ENCODE results near the gene RICTOR. TPM values are rescaled to one million over a fixed set of nuclear protein-coding genes. Genes with fewer than 3 reads are reported as not detected.

Gene RICTOR
- total RNA-seq, 1 donor from 2014 or later, result 35.0 TPM

DNA sequence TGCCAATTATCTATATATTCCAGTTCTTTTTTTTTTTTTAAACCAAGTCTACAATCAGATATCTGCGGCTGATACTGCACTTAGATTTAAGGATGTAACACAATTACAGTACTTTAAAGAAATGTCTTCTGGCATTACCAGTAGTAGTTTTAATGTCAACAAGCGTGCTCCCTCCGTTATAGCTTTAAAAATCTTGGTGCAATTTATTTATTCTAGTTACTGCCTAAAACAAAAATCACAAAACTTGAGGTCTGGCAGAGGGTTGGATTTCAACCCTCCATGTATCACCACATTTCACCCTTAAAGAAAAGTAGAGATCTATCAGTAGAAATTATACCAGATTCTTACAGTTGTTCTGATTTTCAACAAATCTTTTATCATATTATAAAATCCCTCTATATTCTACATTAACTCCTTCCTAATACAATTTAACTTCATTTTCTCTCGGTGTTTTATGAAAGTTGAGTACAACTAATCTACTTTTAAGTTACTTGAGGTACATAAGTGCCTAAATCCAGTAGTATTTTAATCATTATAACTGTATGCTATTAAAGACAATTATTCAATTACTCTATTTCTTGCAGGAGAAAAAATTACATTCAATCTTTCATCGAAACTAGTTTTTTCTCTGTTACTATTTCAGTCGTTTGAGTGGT, 2.0 kb upstream of the RICTOR start:
- H3K4me3 ChIP-seq, result peak overlapping the region; percentile 91
- no peaks in the 10 kb centered on the region for H3K27me3 ChIP-seq (ENCODE audit: low read depth)
- peaks cover 60% of the 10 kb centered on the region for H3K4me1 ChIP-seq
- TF ChIP-seq, protein P1, sequence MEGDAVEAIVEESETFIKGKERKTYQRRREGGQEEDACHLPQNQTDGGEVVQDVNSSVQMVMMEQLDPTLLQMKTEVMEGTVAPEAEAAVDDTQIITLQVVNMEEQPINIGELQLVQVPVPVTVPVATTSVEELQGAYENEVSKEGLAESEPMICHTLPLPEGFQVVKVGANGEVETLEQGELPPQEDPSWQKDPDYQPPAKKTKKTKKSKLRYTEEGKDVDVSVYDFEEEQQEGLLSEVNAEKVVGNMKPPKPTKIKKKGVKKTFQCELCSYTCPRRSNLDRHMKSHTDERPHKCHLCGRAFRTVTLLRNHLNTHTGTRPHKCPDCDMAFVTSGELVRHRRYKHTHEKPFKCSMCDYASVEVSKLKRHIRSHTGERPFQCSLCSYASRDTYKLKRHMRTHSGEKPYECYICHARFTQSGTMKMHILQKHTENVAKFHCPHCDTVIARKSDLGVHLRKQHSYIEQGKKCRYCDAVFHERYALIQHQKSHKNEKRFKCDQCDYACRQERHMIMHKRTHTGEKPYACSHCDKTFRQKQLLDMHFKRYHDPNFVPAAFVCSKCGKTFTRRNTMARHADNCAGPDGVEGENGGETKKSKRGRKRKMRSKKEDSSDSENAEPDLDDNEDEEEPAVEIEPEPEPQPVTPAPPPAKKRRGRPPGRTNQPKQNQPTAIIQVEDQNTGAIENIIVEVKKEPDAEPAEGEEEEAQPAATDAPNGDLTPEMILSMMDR (IDR thresholded peaks at IDR 0.05; ENCODE audit: borderline replicate concordance), result no peak
- peak overlapping the region; percentile 99 for H3K27ac ChIP-seq (replicated peaks)
- no peaks in the 10 kb centered on the region for H3K9me3 ChIP-seq (replicated peaks)
- DNase-seq, result no peak
- intact Hi-C loops (cut with micrococcal nuclease), result loop anchor here (5.0 kb wide), 1 partner anchor 64 kb away; no protein-coding TSS in a partner anchor
- H3K36me3 ChIP-seq, result no peaks in the 10 kb centered on the region

DNA sequence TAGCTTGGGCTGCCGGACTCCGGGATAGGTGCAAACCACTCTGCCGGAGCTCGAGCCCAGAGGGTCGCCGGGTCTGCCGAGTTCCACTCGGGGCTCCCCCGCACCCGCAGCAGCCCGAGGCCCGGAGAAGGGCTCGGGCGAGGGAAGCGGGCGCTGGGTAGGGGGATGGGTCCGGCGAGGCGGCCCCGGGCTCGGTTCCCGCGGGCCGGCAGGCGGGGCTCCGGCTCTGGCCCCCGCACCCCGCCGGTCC, 507 bp downstream of the RICTOR start:
- no peak for DNase-seq
- TF ChIP-seq, protein P1 (IDR thresholded peaks at IDR 0.05; ENCODE audit: borderline replicate concordance), result no peak
- peak overlapping the region; percentile 99 for H3K27ac ChIP-seq (replicated peaks)
- H3K9me3 ChIP-seq (replicated peaks), result no peaks in the 10 kb centered on the region
- intact Hi-C loops (cut with micrococcal nuclease), result no loop called here
- no peaks in the 10 kb centered on the region for H3K27me3 ChIP-seq (ENCODE audit: low read depth)
- H3K36me3 ChIP-seq, result peaks cover under 1% of the 10 kb centered on the region
- H3K4me1 ChIP-seq, result peaks cover 71% of the 10 kb centered on the region
- H3K4me3 ChIP-seq, result peak overlapping the region; percentile 91

DNA sequence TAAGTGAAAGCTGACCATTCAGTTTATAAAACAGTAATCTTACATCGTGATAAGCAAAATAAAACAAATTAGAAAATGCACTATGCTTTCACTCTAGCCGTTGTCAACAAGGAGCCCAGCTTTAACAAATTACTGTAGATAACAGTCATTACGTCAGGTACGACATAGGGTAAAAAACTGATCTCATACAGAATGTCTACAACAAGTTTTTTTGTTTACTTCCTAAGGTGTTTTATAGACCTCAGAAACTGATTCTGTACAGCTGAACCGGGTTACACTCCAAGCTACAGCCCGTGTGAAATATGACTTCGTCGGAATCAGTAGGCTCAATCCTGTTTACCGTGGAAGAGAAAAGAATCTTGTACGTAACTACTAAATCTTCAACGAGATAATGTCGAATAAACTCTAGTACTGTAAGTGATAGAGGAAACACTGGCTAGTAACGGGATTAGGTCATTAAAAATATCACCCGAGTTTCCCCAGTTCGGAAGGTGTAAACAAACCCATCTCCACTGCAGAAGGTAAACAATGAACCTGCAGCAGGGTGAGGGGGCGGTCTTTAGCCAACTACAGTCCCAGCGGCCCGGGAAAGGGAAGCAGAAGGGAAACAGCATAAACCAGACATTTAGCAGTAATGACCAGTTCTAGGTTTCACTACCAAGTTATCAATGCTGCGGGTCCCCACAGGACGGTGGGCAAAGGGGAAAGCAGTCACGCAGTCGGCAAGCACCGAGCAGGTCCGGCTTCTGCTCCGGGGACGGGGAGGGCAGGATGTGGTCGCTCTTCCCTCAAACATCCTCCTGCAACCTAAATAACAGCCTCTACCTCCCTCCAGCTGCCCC, 1.1 kb downstream of the RICTOR start:
- peak; percentile 33 for DNase-seq
- intact Hi-C loops (cut with micrococcal nuclease), result no loop called here
- Histone ChIP-seq H3K4me1 (peaks cover 76% of the 10 kb centered on the region), H3K9me3 (replicated peaks) (no peaks in the 10 kb centered on the region), H3K36me3 (peaks cover 6% of the 10 kb centered on the region), H3K27ac (replicated peaks) (peak overlapping the region; percentile 99), H3K27me3 (ENCODE audit: low read depth) (no peaks in the 10 kb centered on the region), H3K4me3 (peak overlapping the region; percentile 91)
- TF ChIP-seq, protein P1 (IDR thresholded peaks at IDR 0.05; ENCODE audit: borderline replicate concordance), result no peak

DNA sequence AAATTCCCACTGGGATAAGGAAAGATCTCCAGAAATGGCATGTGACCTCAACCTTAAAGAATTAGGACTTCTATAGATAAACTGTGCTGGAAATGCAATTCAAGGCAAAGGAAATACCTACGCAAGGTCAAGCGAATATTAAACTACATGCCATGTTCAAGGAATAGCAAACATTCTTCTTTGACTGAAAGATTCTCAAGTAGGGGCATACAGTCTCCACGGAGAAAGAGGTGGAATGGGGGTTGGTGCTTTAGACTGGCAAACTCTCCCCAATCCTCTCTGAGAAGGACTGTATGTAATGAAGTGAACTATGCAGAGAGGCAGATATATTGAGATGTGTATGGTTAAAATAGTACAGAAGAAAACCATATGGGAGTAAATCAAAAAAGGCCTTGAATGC, 6.1 kb downstream of the RICTOR start:
- H3K36me3 ChIP-seq, result peaks cover 21% of the 10 kb centered on the region
- DNase-seq, result no peak
- no peak overlapping the region for H3K4me3 ChIP-seq
- peaks cover 12% of the 10 kb centered on the region for H3K9me3 ChIP-seq (replicated peaks)
- no peak overlapping the region for H3K27ac ChIP-seq (replicated peaks)
- H3K4me1 ChIP-seq, result peaks cover 88% of the 10 kb centered on the region
- TF ChIP-seq, protein P1 (IDR thresholded peaks at IDR 0.05; ENCODE audit: borderline replicate concordance), result no peak
- H3K27me3 ChIP-seq (ENCODE audit: low read depth), result no peaks in the 10 kb centered on the region
- intact Hi-C loops (cut with micrococcal nuclease), result no loop called here

DNA sequence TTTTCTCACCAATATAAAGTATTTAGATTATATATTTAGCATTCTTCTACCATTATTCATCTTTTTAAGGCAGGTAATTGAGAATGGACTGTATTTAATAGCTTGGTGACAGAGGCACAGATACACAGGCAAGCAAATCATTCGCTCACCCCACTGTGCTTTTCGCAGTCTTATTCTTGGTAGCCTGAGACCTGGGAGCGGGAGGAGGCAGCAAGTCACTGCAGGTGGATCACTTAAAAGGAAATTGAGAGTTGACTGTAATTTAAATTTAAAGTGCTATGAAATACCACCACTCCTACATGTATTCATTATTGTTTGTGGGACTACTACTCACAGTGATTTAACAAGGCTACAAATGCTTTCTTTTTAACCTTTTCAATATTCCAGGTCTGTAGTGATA, 9.7 kb downstream of the RICTOR start:
- Histone ChIP-seq H3K9me3 (replicated peaks) (peaks cover 12% of the 10 kb centered on the region), H3K27me3 (ENCODE audit: low read depth) (no peaks in the 10 kb centered on the region), H3K4me3 (no peak overlapping the region), H3K4me1 (peaks cover 93% of the 10 kb centered on the region), H3K27ac (replicated peaks) (peak overlapping the region; percentile 4), H3K36me3 (peaks cover 21% of the 10 kb centered on the region)
- intact Hi-C loops (cut with micrococcal nuclease), result no loop called here
- TF ChIP-seq, protein P1 (IDR thresholded peaks at IDR 0.05; ENCODE audit: borderline replicate concordance), result no peak
- no peak for DNase-seq

Measured in left ventricle myocardium inferior (tissue), 1 donor.